HG02678 (cell line): ENCODE results near the gene RAB4B.
"Not testable (repeated sequence)": the region's sequence is repeated elsewhere in the genome, so short reads cannot be mapped to it uniquely, and the experiment has no call there.

Experiments
- ATAC-seq: cut with Tn5 transposase; IDR thresholded peaks from one replicate; pipeline ENCODE4 v1.9.1; 2021; ENCODE audit warnings: mild to moderate bottlenecking, moderate library complexity; ENCODE audit not compliant: unreplicated experiment

Gene RAB4B

GRCh38 chr19:40750058-40750873 is 27.8 kb upstream of the RAB4B start, which contains the start of gene ACTMAP:
ACTMAP (minus strand) TSS chr19:40750477; CDS start chr19:40749803, 674 bp downstream.
- peak; percentile 90 for ATAC-seq

- peak; percentile 57 for ATAC-seq
Observed at GRCh38 chr19:40750874-40751537, 27.0 kb upstream of the RAB4B start, which contains the start of gene SNRPA. SNRPA (plus strand) TSS chr19:40751203; CDS start chr19:40751409, 206 bp downstream.

GRCh38 chr19:40752257-40752781 is 25.7 kb upstream of the RAB4B start:
- no peak for ATAC-seq

GRCh38 chr19:40754611-40755247 is 23.3 kb upstream of the RAB4B start:
- ATAC-seq, result no peak

- no peak for ATAC-seq
Observed at GRCh38 chr19:40755248-40755624, 22.8 kb upstream of the RAB4B start.

- no peak for ATAC-seq
Observed at GRCh38 chr19:40755791-40756190, 22.3 kb upstream of the RAB4B start.

- no peak for ATAC-seq
Observed at GRCh38 chr19:40756502-40757110, 21.4 kb upstream of the RAB4B start.

GRCh38 chr19:40758491-40758890 is 19.6 kb upstream of the RAB4B start:
- ATAC-seq, result no peak

- ATAC-seq, result no peak
Observed at GRCh38 chr19:40759352-40759751, 18.7 kb upstream of the RAB4B start.

GRCh38 chr19:40762754-40763470 is 15.1 kb upstream of the RAB4B start:
- no peak for ATAC-seq

GRCh38 chr19:40763526-40763925 is 14.5 kb upstream of the RAB4B start:
- ATAC-seq, result no peak

GRCh38 chr19:40763963-40764362 is 14.1 kb upstream of the RAB4B start:
- no peak for ATAC-seq

GRCh38 chr19:40766385-40766784 is 11.7 kb upstream of the RAB4B start:
- not testable (repeated sequence) for ATAC-seq

GRCh38 chr19:40768869-40769268 is 9.2 kb upstream of the RAB4B start:
- ATAC-seq, result no peak

GRCh38 chr19:40771101-40771862 is 6.8 kb upstream of the RAB4B start:
- not testable (repeated sequence) for ATAC-seq

- ATAC-seq, result no peak
Observed at GRCh38 chr19:40774916-40775631, 3.0 kb upstream of the RAB4B start, which contains the start of gene MIA. MIA (plus strand) TSS chr19:40775521; CDS start chr19:40775543, 22 bp downstream.

- ATAC-seq, result no peak
Observed at GRCh38 chr19:40775632-40776022, 2.4 kb upstream of the RAB4B start.

GRCh38 chr19:40776364-40776763 is 1.7 kb upstream of the RAB4B start:
- ATAC-seq, result no peak
